ENCODE results near the gene CLDN19.

Gene CLDN19

GRCh38 chr1:42739753-42740700 is at the start of gene CLDN19:
CLDN19 (minus strand) TSS chr1:42740236; CDS start chr1:42740063, 173 bp downstream.
- in situ Hi-C loops (cut with HindIII; ENCODE audit: low sequenced_read_pairs), result no loop called here

GRCh38 chr1:42788021-42788420 is 48.0 kb upstream of the CLDN19 start:
- in situ Hi-C loops (cut with HindIII; ENCODE audit: low sequenced_read_pairs), result no loop called here

- in situ Hi-C loops (cut with HindIII; ENCODE audit: low sequenced_read_pairs), result no loop called here
Measured at GRCh38 chr1:42786097-42786496, 46.1 kb upstream of the CLDN19 start.

- in situ Hi-C loops (cut with HindIII; ENCODE audit: low sequenced_read_pairs), result no loop called here
Measured at GRCh38 chr1:42784946-42785693, 45.1 kb upstream of the CLDN19 start, which contains the start of gene TMEM269. TMEM269 (plus strand) TSS chr1:42784991; CDS start chr1:42789894, 4,903 bp downstream.

GRCh38 chr1:42784547-42784945 is 44.5 kb upstream of the CLDN19 start:
- in situ Hi-C loops (cut with HindIII; ENCODE audit: low sequenced_read_pairs), result no loop called here

GRCh38 chr1:42783092-42783491 is 43.1 kb upstream of the CLDN19 start:
- in situ Hi-C loops (cut with HindIII; ENCODE audit: low sequenced_read_pairs), result no loop called here

GRCh38 chr1:42780176-42780575 is 40.1 kb upstream of the CLDN19 start:
- in situ Hi-C loops (cut with HindIII; ENCODE audit: low sequenced_read_pairs), result no loop called here

GRCh38 chr1:42779725-42780124 is 39.7 kb upstream of the CLDN19 start:
- in situ Hi-C loops (cut with HindIII; ENCODE audit: low sequenced_read_pairs), result no loop called here

GRCh38 chr1:42777852-42778251 is 37.8 kb upstream of the CLDN19 start:
- in situ Hi-C loops (cut with HindIII; ENCODE audit: low sequenced_read_pairs), result no loop called here

- in situ Hi-C loops (cut with HindIII; ENCODE audit: low sequenced_read_pairs), result no loop called here
Measured at GRCh38 chr1:42776502-42776901, 36.5 kb upstream of the CLDN19 start.

- in situ Hi-C loops (cut with HindIII; ENCODE audit: low sequenced_read_pairs), result no loop called here
Measured at GRCh38 chr1:42774928-42775526, 35.0 kb upstream of the CLDN19 start.

- in situ Hi-C loops (cut with HindIII; ENCODE audit: low sequenced_read_pairs), result no loop called here
Measured at GRCh38 chr1:42773420-42773819, 33.4 kb upstream of the CLDN19 start.

GRCh38 chr1:42769811-42770210 is 29.8 kb upstream of the CLDN19 start:
- in situ Hi-C loops (cut with HindIII; ENCODE audit: low sequenced_read_pairs), result no loop called here

GRCh38 chr1:42768172-42768571 is 28.1 kb upstream of the CLDN19 start:
- in situ Hi-C loops (cut with HindIII; ENCODE audit: low sequenced_read_pairs), result no loop called here

- in situ Hi-C loops (cut with HindIII; ENCODE audit: low sequenced_read_pairs), result no loop called here
Measured at GRCh38 chr1:42767510-42768000, 27.5 kb upstream of the CLDN19 start.

GRCh38 chr1:42766741-42767509 is 26.9 kb upstream of the CLDN19 start, which contains the start of the genes C1orf50 and P3H1:
C1orf50 (plus strand) TSS chr1:42767249; CDS start chr1:42767312, 63 bp downstream.
P3H1 (minus strand) TSS chr1:42767028; CDS start chr1:42766971, 57 bp downstream.
- in situ Hi-C loops (cut with HindIII; ENCODE audit: low sequenced_read_pairs), result no loop called here

GRCh38 chr1:42765832-42766740 is 26.1 kb upstream of the CLDN19 start:
- in situ Hi-C loops (cut with HindIII; ENCODE audit: low sequenced_read_pairs), result no loop called here

GRCh38 chr1:42765269-42765668 is 25.2 kb upstream of the CLDN19 start:
- in situ Hi-C loops (cut with HindIII; ENCODE audit: low sequenced_read_pairs), result no loop called here

- in situ Hi-C loops (cut with HindIII; ENCODE audit: low sequenced_read_pairs), result no loop called here
Measured at GRCh38 chr1:42762269-42762668, 22.2 kb upstream of the CLDN19 start.

All from endothelial cell of hepatic sinusoid (primary cell).